Endodermal cell (in vitro differentiated cells): Measurements from ENCODE around the gene NKD1. TPM values are rescaled to one million over a fixed set of nuclear protein-coding genes. Genes with fewer than 3 reads are reported as not detected.

ENCODE experiments used
- DNase-seq: peaks from one replicate; pipeline ENCODE4 v3.0.0-alpha.2; 2017
- H3K27ac ChIP-seq: 2 replicates; pipeline ENCODE4 v1.5.1; 2013; ENCODE audit warnings: mild to moderate bottlenecking, low read depth, low read length, moderate library complexity
- H3K27me3 ChIP-seq: 2 replicates; pipeline ENCODE4 v1.6.1; 2013; ENCODE audit warnings: mild to moderate bottlenecking, low read length, moderate library complexity; ENCODE audit not compliant: insufficient read depth, control insufficient read depth, poor library complexity, severe bottlenecking
- H3K36me3 ChIP-seq: 2 replicates; pipeline ENCODE4 v1.7.0; 2013; ENCODE audit warnings: mild to moderate bottlenecking, low read length, moderate library complexity; ENCODE audit not compliant: control insufficient read depth, insufficient read depth
- H3K4me1 ChIP-seq: one replicate; pipeline ENCODE4 v1.7.0; 2013; ENCODE audit warnings: low read length; ENCODE audit not compliant: control insufficient read depth, insufficient read depth
- H3K4me3 ChIP-seq: 2 replicates; pipeline ENCODE4 v1.5.1; 2013; ENCODE audit warnings: mild to moderate bottlenecking, low read length, moderate library complexity
- H3K9ac ChIP-seq: 2 replicates; pipeline ENCODE4 v1.6.1; 2013; ENCODE audit warnings: mild to moderate bottlenecking, low read length, moderate library complexity; ENCODE audit not compliant: poor library complexity, severe bottlenecking; ENCODE audit errors: extremely low read depth
- H3K9me3 ChIP-seq: 2 replicates; pipeline ENCODE4 v1.6.1; 2013; ENCODE audit warnings: mild to moderate bottlenecking, low read length, moderate library complexity; ENCODE audit not compliant: control insufficient read depth
- H3K27ac Mint-ChIP-seq: 2 replicates; pipeline ENCODE4 v1.8.0; 2020; ENCODE audit warnings: mixed read lengths
- H3K27me3 Mint-ChIP-seq: 2 replicates; pipeline ENCODE4 v1.8.0; 2021; ENCODE audit warnings: mild to moderate bottlenecking, mixed read lengths; ENCODE audit not compliant: insufficient read depth
- H3K36me3 Mint-ChIP-seq: 2 replicates; pipeline ENCODE4 v1.8.0; 2020; ENCODE audit warnings: low read depth, mixed read lengths
- H3K4me1 Mint-ChIP-seq: 2 replicates; pipeline ENCODE4 v1.8.0; 2020; ENCODE audit warnings: mixed read lengths
- H3K4me3 Mint-ChIP-seq: 2 replicates; pipeline ENCODE4 v1.8.0; 2020; ENCODE audit warnings: mild to moderate bottlenecking, moderate library complexity, mixed read lengths
- H3K9me3 Mint-ChIP-seq: 2 replicates; pipeline ENCODE4 v1.8.0; 2020; ENCODE audit warnings: mild to moderate bottlenecking, mixed read lengths
- WGBS, 2 experiments: methylation state at CpG; one replicate each; pipeline versions ENCODE4 v1.1.5 to v1.1.7; 2013; ENCODE audit warnings: missing lambda C conversion rate in 2 of 2, mixed read lengths in 1 of 2; ENCODE audit not compliant: insufficient coverage in 1 of 2, insufficient read length in 1 of 2; 5-methylcytosine and 5-hydroxymethylcytosine counted together
- total RNA-seq, 2 donors: library from RNA; stranded (reverse); fragmentation: NEBNext Ultra II Directional in 1 of 2; extraction: Animal tissue kit (Norgen Biotek cat#: 25700) in 1 of 2; gene quantifications; 2 replicates in 1 of 2; 3 replicates in 1 of 2; pipeline ENCODE4 v1.2.1, GENCODE V29; 2021
- TF ChIP-seq, protein P1 (sequence below): fragments of 200-600 bp; sonication (generic); conservative IDR thresholded peaks from 2 replicates; pipeline ENCODE4 v1.5.0; 2021; ENCODE audit warnings: antibody characterized with exemption, mild to moderate bottlenecking

Gene NKD1
- total RNA-seq, 2 donors from 2014 or later: 7.0 to 9.5 TPM

DNA sequence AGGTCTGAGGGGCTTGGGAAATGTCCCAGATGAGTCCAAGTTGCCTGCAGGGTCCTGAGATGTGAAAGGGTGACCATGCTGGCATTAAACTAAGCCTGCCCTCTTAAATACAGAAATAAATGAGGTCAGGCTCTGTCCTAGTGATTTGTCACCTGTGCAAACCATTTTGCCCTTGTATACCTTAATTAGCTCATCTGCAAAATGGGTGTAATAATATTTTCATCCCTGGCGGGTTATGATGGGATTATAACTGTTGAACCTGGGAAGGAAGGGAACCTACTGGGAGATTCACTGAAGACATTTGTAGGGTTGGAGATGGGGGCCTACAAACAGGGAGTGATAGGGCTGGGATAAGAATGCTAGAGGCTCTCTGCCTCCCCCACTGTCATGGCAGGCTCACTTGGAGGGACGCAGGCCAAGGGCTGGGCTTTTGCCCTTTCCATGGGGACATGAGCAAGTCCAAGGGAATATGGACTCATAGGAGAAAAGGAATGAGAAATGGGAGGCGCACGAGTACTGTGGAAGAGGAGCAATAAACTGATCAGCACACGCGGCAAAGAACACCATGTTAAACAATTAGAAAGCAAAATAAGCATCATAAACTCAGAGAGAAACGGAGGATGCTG lies 4.4 kb downstream of the NKD1 start:
- Histone ChIP-seq H3K4me3 (no peak overlapping the region), H3K9ac (no peak overlapping the region), H3K9me3 (peaks cover 6% of the 10 kb centered on the region), H3K36me3 (no peaks in the 10 kb centered on the region), H3K27me3 (peaks cover 14% of the 10 kb centered on the region), H3K27ac (no peak overlapping the region), H3K4me1 (no peaks in the 10 kb centered on the region)
- no peak overlapping the region for H3K27ac Mint-ChIP-seq
- H3K4me3 Mint-ChIP-seq: no peak overlapping the region
- TF ChIP-seq, protein P1, sequence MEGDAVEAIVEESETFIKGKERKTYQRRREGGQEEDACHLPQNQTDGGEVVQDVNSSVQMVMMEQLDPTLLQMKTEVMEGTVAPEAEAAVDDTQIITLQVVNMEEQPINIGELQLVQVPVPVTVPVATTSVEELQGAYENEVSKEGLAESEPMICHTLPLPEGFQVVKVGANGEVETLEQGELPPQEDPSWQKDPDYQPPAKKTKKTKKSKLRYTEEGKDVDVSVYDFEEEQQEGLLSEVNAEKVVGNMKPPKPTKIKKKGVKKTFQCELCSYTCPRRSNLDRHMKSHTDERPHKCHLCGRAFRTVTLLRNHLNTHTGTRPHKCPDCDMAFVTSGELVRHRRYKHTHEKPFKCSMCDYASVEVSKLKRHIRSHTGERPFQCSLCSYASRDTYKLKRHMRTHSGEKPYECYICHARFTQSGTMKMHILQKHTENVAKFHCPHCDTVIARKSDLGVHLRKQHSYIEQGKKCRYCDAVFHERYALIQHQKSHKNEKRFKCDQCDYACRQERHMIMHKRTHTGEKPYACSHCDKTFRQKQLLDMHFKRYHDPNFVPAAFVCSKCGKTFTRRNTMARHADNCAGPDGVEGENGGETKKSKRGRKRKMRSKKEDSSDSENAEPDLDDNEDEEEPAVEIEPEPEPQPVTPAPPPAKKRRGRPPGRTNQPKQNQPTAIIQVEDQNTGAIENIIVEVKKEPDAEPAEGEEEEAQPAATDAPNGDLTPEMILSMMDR: no peak
- 95 to 97% methylated on average over 7 of the region's 7 CpGs for WGBS, 2 experiments
- H3K27me3 Mint-ChIP-seq: peaks cover 19% of the 10 kb centered on the region
- peaks cover 15% of the 10 kb centered on the region for H3K36me3 Mint-ChIP-seq
- H3K4me1 Mint-ChIP-seq: peaks cover 6% of the 10 kb centered on the region
- DNase-seq: no peak
- H3K9me3 Mint-ChIP-seq: peaks cover 6% of the 10 kb centered on the region

DNA sequence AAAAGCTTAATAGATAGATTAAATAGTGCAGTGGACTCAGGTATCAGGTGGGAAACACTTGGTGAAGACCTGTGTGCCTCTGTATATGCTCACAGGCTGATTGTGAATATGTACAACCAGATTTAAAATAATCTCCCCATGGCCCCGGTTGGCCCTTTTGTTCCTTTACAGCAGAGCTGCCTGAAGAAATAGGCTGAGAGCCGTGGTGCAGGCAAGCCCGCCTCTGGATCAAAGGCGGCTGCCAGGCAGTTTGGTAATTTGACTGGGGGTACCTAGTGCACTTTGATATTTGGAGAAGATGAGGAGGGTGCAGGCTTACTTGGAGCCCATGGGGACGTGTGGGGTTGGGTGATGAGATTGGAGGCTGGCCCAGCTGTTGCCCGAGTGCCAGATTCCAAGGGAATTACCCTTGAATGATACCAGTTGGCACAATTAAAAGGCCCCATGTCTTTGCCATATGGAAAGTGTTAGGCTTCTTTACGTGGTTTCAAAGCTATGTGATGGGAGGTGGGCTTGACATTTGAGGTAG lies 5.0 kb downstream of the NKD1 start:
- TF ChIP-seq, protein P1: no peak
- Histone ChIP-seq H3K4me1 (no peaks in the 10 kb centered on the region), H3K27me3 (peaks cover 14% of the 10 kb centered on the region), H3K9ac (no peak overlapping the region), H3K36me3 (no peaks in the 10 kb centered on the region), H3K9me3 (peaks cover 6% of the 10 kb centered on the region), H3K4me3 (no peak overlapping the region), H3K27ac (no peak overlapping the region)
- H3K9me3 Mint-ChIP-seq: peaks cover 7% of the 10 kb centered on the region
- H3K27me3 Mint-ChIP-seq: peaks cover 19% of the 10 kb centered on the region
- no peak overlapping the region for H3K4me3 Mint-ChIP-seq
- 92 to 100% methylated on average over 3 to 7 of the region's 7 CpGs for WGBS, 2 experiments
- peaks cover 6% of the 10 kb centered on the region for H3K4me1 Mint-ChIP-seq
- peaks cover 18% of the 10 kb centered on the region for H3K36me3 Mint-ChIP-seq
- DNase-seq: no peak
- H3K27ac Mint-ChIP-seq: no peak overlapping the region

DNA sequence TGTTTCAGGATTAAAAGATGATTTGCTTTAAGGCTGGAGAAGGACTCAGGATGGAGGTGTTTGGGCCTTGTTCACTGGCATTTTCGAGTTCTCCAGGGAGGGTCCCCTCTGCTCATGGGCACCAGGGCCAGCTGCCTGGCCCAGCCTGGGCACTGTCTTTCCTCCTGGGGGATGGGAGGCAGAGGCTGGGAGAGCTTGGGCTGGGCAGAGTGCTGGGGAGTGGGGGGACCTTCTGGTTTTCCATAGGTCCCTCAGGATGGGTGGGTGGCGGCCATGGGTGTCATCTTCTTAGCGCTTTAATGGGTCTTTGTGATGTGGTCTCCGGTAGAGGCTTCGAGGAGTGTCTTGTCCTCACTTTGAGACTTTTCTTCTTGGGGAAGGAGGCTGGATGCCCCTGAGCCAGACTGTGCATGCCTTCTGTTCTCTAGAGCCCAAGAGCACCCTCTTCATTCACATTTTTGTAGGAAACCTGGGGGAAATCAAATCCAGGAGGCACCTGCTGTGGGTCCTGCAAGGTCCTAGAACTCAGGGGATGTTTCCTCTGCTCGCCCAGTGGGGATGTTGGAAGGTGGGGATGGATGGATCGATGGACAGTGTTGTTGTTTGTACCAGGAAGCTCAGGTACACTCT lies 5.7 kb downstream of the NKD1 start:
- H3K27ac ChIP-seq: no peak overlapping the region
- H3K36me3 ChIP-seq: no peaks in the 10 kb centered on the region
- no peaks in the 10 kb centered on the region for H3K4me1 ChIP-seq
- no peak overlapping the region for H3K4me3 Mint-ChIP-seq
- 92 to 95% methylated on average over 6 to 7 of the region's 7 CpGs for WGBS, 2 experiments
- DNase-seq: no peak
- peaks cover 17% of the 10 kb centered on the region for H3K27me3 Mint-ChIP-seq
- peaks cover 6% of the 10 kb centered on the region for H3K9me3 ChIP-seq
- no peak overlapping the region for H3K27ac Mint-ChIP-seq
- H3K4me3 ChIP-seq: no peak overlapping the region
- H3K9ac ChIP-seq: no peak overlapping the region
- peaks cover 6% of the 10 kb centered on the region for H3K4me1 Mint-ChIP-seq
- TF ChIP-seq, protein P1: no peak
- H3K36me3 Mint-ChIP-seq: peaks cover 20% of the 10 kb centered on the region
- H3K27me3 ChIP-seq: peaks cover 12% of the 10 kb centered on the region
- peaks cover 7% of the 10 kb centered on the region for H3K9me3 Mint-ChIP-seq
